NCI-H2029 treated with DMSO at 0.1 percent for 48 hours (cell line): ENCODE data around the gene CDYL2.
"Not testable (repeated sequence)": the region's sequence is repeated elsewhere in the genome, so short reads cannot be mapped to it uniquely, and the experiment has no call there.

ENCODE experiments used
- DNase-seq: peaks from one replicate; lab custom pipeline; 2025; lab: John Stamatoyannopoulos, UW

Gene CDYL2

GRCh38 chr16:80669673-80670072 is 134.7 kb downstream of the CDYL2 start:
- DNase-seq, result no peak

- no peak for DNase-seq
Observed at GRCh38 chr16:80667925-80668324, 136.5 kb downstream of the CDYL2 start.

GRCh38 chr16:80667251-80667560 is 137.2 kb downstream of the CDYL2 start:
- no peak for DNase-seq

DNA sequence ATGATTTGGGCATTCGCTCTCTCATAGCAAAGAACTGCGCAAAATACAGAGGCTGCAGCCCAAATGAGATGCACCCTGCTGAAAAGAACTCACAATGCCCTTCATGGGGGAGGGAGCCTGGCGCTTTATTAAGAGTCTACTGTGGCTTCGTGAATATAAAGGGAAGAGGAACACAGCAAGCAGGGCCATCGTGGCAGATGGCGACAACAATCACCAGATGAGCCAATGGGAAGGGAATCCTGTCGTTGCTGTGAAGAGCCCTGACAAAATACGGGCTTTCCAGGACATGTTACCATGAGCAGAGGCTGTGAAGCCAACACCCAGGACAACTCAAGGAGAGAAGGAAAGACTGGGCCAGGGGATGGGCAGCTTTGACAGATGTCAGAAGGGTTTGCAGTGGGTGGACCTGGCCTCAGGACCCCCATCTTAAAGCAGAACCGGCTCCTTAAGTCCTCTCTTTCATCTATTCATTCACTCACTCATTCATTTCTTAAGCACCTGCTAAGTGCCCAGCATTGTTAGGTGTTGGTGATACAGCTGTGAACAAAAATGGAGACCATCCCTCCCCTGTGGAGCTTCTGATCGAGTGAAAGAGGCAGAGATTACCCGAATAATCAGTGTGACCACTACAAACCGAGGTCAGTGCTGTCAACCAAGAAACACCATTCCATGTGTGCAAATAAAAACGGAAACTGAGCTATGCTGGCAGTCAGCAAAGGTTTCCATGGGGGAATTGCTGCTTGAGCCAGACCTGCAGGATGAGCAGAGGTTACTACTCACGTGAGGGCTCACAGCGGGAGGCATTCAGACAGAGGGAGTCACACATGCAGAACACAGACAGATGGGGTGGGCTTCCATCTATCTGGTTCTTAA is 137.8 kb downstream of the CDYL2 start:
- DNase-seq, result no peak

DNA sequence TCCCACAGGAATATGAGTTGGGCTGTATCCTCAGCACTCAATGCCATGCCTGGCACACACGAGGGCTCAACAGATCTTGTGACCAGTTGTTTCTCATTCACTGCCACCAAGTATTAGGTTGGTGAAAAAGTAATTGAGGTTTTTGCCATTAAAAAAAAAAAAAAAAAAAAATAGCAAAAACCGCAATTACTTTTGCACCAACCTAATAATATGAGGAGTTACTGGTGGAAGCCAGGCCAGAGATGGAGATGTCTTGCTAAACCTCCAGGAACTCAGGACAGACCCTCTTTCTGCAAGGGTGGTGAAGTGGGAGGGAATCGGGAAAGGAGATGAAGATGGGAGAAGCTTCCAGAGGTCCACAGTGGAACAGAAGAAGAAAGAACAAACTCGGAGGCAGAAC is 139.0 kb downstream of the CDYL2 start:
- no peak for DNase-seq

GRCh38 chr16:80664786-80665185 is 139.6 kb downstream of the CDYL2 start:
- DNase-seq, result no peak

- DNase-seq, result no peak
Observed at GRCh38 chr16:80664226-80664625, 140.2 kb downstream of the CDYL2 start.

GRCh38 chr16:80663078-80663477 is 141.3 kb downstream of the CDYL2 start:
- DNase-seq, result no peak

- no peak for DNase-seq
Observed at GRCh38 chr16:80659865-80660264, 144.5 kb downstream of the CDYL2 start.

DNA sequence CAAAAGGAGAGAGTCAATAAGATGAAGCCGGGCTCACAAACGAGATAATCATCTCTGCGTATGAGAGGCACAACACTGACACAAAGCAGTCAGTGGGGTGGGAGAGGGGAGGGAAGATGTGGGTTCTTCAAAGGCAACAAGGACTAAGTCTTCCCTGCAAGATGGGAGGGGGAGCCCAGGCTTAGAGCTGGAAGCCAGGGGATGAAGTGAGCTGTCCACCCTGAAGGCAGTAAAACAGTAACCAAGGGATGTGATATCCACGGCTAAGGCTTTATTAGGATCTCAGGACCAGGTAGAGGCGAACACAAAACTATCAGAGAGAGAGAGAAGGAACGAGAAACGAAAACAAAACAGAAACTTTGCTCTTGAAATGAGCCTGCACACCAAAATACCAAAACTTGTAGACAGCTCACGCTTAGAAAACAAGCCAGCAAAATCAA is 147.7 kb downstream of the CDYL2 start:
- no peak for DNase-seq

GRCh38 chr16:80656161-80656560 is 148.2 kb downstream of the CDYL2 start:
- no peak for DNase-seq

DNA sequence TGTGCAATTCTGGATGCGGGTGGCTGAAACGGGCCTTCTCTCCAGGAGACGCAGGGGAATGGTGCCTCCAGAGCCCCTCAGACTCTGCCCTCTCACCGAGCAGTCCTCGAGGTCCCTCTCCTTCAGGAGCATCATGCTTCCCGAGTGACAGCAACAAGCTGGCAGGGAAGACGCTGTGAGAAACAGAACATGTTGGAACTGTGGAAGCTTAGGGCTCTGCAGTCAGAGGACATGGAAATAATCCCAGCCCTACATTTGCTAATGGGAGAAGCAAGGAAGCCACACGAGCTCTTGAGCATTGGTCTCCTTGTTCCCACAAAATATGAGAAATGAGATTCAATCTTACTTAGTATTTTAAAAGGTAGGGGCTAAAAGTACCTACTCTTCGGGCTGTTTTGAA is 148.6 kb downstream of the CDYL2 start:
- no peak for DNase-seq

DNA sequence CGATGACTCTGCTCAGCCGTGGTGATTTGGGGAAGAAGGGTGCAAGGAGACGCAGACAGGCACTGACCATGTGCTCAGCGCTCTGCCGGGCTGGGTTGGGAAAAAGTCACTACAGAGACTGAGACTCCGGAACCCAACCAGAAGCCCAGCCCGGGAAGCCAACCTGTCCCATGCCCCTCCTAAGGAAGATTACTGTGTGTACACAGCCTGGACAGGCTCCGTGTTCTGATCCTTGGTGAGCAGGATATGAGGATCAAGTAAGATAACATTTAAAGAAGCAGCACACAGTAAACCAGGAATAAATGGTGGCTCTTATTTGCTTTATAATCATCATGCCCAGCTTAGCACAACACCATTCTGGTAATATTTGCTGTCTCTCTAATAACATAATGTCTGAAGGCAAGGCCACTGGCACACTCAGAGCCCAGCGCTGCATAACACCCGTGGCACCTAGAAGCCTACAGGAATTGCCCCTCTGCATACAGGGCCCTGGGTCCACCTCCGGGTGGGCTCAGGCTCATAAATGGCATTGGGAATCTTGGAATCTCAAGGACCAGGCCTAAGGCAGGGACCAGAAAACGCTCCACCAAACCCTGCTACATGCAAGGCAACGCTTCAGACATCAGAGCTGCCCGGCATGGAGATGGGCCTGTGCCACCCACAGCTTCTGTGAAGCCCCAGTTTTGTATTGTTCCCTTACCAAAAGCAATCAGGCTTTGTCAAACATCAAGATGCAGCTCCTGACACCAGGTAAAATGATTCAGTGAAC is 150.1 kb downstream of the CDYL2 start:
- no peak for DNase-seq

- DNase-seq, result no peak
Observed at GRCh38 chr16:80652441-80652840, 152.0 kb downstream of the CDYL2 start.

DNA sequence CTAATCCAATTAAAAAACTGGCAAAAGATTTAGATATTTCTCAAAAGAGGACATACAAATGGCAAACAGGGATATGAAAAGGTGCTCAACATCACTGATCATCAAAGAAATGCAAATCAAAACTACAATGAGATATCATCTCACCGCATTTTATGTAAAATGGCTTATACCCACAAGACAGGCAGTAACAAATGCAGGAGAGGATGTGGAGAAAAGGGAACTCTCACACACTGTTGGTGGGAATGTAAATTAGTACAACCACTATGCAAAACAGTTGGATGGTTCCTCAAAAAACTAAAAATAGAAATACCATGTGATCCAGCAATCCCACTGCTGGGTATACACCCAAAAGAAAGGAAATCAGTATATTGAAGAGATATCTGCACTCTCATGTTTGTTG is 154.1 kb downstream of the CDYL2 start:
- DNase-seq, result not testable (repeated sequence)

GRCh38 chr16:80640316-80640715 is 164.1 kb downstream of the CDYL2 start:
- DNase-seq, result no peak

DNA sequence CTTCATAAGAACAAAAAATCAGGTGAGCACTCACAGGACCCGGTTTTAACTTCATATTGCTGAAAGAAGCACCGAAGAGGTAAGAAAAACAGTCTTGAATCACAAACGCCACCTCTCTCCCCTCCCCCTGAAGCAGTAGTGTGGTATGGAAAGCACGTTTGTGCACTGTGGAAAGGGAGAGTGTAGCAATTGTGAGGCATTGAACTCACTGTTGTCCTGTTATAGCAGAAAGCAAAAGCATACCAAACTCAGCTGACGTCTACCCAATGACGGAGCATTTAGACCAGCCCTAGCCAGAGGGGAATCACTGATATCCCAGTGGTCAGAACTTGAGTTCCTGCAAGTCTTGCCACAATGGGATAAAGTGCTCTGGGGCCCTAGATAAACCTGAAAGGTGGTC is 164.8 kb downstream of the CDYL2 start:
- DNase-seq, result no peak

- DNase-seq, result no peak
Observed at GRCh38 chr16:80637621-80638020, 166.8 kb downstream of the CDYL2 start.

GRCh38 chr16:80631581-80631980 is 172.8 kb downstream of the CDYL2 start:
- DNase-seq, result no peak

GRCh38 chr16:80628254-80628653 is 176.1 kb downstream of the CDYL2 start:
- no peak for DNase-seq

DNA sequence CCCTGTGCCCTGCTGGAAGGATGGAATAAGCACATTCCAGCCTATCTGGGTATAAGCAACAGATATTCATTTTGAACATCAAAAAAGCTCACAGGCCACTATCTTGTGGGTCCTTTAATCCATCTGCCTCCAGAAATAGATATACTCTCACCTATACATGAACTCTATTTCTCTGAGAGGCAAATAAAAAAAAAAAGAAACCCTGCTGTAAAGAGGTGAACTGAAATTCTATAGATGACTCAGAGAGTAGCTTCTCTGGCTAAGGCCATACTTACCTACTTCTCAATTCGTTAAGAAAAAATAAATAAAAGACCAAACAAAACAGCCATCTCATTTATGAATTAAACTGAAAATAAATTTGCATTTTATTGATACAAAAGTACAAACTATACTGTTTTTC is 177.3 kb downstream of the CDYL2 start:
- DNase-seq, result no peak

- no peak for DNase-seq
Observed at GRCh38 chr16:80623376-80623775, 181.0 kb downstream of the CDYL2 start.

DNA sequence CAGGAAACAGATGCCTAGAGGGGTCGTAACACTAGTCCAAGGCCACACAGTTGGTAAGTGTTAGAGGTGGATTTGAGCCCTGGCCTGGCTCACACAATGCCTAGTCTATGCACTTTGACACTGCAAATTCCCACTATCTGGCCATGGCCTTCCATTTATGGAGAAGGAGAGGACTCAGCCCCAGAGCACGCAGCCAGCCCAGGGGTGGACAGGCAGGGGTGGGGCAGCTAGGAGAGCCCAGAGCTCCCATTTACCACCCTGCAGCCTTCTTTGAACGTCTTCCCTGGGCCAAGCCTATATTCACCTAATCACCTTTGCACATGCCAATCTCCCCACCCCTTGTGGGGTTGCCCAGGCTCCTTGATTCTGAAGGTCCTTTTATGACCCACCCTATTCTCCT is 182.4 kb downstream of the CDYL2 start:
- no peak for DNase-seq
